ENCODE measurements around the gene PAX5. TPM values are rescaled to one million over a fixed set of nuclear protein-coding genes. Genes with fewer than 3 reads are reported as not detected.

The PAX5 gene
- total and polyA plus RNA-seq, 4 donors: 0.08 to 2.3 (median 0.40) TPM

DNA sequence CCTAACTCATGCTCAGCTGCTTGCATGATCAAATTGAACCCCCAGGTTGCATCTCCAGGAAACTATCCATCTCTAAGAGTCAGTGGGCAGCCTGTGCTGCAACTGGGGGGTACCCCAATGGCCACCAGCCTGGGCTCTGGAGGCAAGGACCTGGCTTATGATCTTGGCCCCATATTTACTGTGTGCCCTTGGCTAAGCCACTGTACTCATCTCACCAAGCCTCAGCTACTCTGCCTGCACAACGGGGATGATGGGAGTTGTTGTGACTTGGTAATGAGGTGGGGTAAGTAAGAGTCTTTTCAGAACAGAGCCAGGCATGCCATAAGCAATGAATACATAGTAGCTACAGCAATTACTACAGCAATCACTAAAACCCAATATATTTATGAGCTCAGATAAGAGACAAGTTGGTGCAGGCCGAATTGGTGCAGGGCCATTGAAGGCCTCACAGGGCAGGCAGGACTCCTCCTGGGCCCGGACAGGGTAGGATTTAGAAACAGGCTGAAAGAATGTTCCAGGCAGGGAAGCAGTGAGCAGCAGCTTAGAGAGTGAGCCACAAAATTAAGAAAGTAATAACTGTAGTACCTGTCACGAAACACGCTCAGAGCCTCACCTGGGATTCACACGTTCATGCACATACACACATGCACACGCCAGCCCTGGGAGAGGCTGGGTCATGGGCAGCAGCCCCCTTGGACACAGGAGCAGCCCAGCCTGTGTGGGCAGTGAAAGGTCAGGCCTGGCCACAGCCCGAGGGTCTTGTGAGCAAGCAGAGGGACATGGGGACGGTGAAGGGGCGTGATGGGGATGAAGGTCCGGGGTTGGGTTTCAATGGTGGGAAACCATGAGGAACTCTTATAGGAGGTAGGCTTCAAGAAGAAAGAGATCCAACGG, 74.1 kb downstream of the PAX5 start:
- Histone ChIP-seq H3K27ac (ENCODE audit: low read depth in 1 of 2, low read length in 1 of 2) (no peak overlapping the region), H3K27me3 (ENCODE audit: control insufficient read depth in 3 of 3, insufficient read depth in 3 of 3, low read length in 2 of 3) (peaks cover 0 to 29% (median 0%) of the 10 kb centered on the region in 3 donors), H3K4me1 (ENCODE audit: control insufficient read depth in 5 of 5, insufficient read depth in 5 of 5, low read length in 5 of 5) (peaks cover 0 to 7% (median 0%) of the 10 kb centered on the region in 5 donors), H3K9ac (ENCODE audit: insufficient read depth in 1 of 2, low read length in 2 of 2) (no peak overlapping the region), H3K36me3 (ENCODE audit: control insufficient read depth in 4 of 4, insufficient read depth in 4 of 4, low read length in 4 of 4) (no peaks in the 10 kb centered on the region), H3K4me3 (no peak overlapping the region), H3K9me3 (ENCODE audit: control insufficient read depth in 4 of 4, insufficient read depth in 3 of 4, low read length in 3 of 4) (peaks cover 0 to 4% (median 0%) of the 10 kb centered on the region in 4 donors)
- 92 to 95% methylated on average over 12 of the region's 12 CpGs for WGBS, 2 donors
- no peak for ATAC-seq (ENCODE audit: insufficient read depth, low FRiP score)
- no peak for DNase-seq
- TF ChIP-seq, protein P1, sequence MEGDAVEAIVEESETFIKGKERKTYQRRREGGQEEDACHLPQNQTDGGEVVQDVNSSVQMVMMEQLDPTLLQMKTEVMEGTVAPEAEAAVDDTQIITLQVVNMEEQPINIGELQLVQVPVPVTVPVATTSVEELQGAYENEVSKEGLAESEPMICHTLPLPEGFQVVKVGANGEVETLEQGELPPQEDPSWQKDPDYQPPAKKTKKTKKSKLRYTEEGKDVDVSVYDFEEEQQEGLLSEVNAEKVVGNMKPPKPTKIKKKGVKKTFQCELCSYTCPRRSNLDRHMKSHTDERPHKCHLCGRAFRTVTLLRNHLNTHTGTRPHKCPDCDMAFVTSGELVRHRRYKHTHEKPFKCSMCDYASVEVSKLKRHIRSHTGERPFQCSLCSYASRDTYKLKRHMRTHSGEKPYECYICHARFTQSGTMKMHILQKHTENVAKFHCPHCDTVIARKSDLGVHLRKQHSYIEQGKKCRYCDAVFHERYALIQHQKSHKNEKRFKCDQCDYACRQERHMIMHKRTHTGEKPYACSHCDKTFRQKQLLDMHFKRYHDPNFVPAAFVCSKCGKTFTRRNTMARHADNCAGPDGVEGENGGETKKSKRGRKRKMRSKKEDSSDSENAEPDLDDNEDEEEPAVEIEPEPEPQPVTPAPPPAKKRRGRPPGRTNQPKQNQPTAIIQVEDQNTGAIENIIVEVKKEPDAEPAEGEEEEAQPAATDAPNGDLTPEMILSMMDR (IDR thresholded peaks at IDR 0.05; ENCODE audit: control extremely low read depth, extremely low read depth): no peak

GRCh38 chr9:36956908-36957307, 77.2 kb downstream of the PAX5 start:
- 83 to 85% methylated on average over 9 of the region's 9 CpGs for WGBS, 2 donors
- peaks cover 0 to 4% (median 0%) of the 10 kb centered on the region in 5 donors for H3K4me1 ChIP-seq (ENCODE audit: control insufficient read depth in 5 of 5, insufficient read depth in 5 of 5, low read length in 5 of 5)
- no peak overlapping the region for H3K9ac ChIP-seq (ENCODE audit: insufficient read depth in 1 of 2, low read length in 2 of 2)
- DNase-seq: no peak
- H3K27ac ChIP-seq (ENCODE audit: low read depth in 1 of 2, low read length in 1 of 2): no peak overlapping the region
- no peaks in the 10 kb centered on the region for H3K36me3 ChIP-seq (ENCODE audit: control insufficient read depth in 4 of 4, insufficient read depth in 4 of 4, low read length in 4 of 4)
- no peak overlapping the region for H3K4me3 ChIP-seq
- H3K27me3 ChIP-seq (ENCODE audit: control insufficient read depth in 3 of 3, insufficient read depth in 3 of 3, low read length in 2 of 3): peaks cover 0 to 32% (median 0%) of the 10 kb centered on the region in 3 donors
- no peak for ATAC-seq (ENCODE audit: insufficient read depth, low FRiP score)
- TF ChIP-seq, protein P1 (IDR thresholded peaks at IDR 0.05; ENCODE audit: control extremely low read depth, extremely low read depth): no peak
- peaks cover 0 to 4% (median 0%) of the 10 kb centered on the region in 4 donors for H3K9me3 ChIP-seq (ENCODE audit: control insufficient read depth in 4 of 4, insufficient read depth in 3 of 4, low read length in 3 of 4)

DNA sequence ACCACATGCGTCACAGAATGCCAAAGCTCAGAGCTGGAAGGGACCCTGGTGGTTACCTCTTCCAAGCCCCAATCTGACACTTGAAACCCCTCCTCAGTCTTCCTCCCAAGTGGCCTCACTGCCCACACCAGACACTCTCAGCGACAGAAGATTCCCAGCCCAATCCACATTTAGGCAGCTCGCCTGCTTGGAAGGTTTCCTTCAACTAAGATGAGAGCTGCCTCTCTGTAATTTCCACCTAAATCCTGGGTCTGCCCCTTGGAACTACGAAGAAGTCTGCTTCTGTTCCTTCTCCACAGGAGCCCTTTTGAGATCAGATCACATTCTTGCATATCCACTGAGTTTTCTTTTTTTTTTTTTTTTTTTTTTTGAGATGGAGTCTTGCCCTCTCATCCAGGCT, 83.7 kb downstream of the PAX5 start:
- H3K36me3 ChIP-seq (ENCODE audit: control insufficient read depth in 4 of 4, insufficient read depth in 4 of 4, low read length in 4 of 4): no peaks in the 10 kb centered on the region
- peaks cover 0 to 15% (median 0%) of the 10 kb centered on the region in 3 donors for H3K27me3 ChIP-seq (ENCODE audit: control insufficient read depth in 3 of 3, insufficient read depth in 3 of 3, low read length in 2 of 3)
- no peak overlapping the region for H3K27ac ChIP-seq (ENCODE audit: low read depth in 1 of 2, low read length in 1 of 2)
- DNase-seq (no peak), ATAC-seq (ENCODE audit: insufficient read depth, low FRiP score) (no peak)
- H3K9ac ChIP-seq (ENCODE audit: insufficient read depth in 1 of 2, low read length in 2 of 2): no peak overlapping the region
- no peaks in the 10 kb centered on the region for H3K4me1 ChIP-seq (ENCODE audit: control insufficient read depth in 5 of 5, insufficient read depth in 5 of 5, low read length in 5 of 5)
- TF ChIP-seq, protein P1 (IDR thresholded peaks at IDR 0.05; ENCODE audit: control extremely low read depth, extremely low read depth): no peak
- H3K4me3 ChIP-seq: no peak overlapping the region
- no peaks in the 10 kb centered on the region for H3K9me3 ChIP-seq (ENCODE audit: control insufficient read depth in 4 of 4, insufficient read depth in 3 of 4, low read length in 3 of 4)
- WGBS, 2 donors: 66 to 81% methylated on average over 4 of the region's 4 CpGs
